NOMO-1 treated with dmso at 0.1 percent for 144 hours (cell line): ENCODE results near the gene KDM6B.
A peak's percentile ranks its signal among the peaks of the same experiment; 100 is the strongest.

Experiments
- DNase-seq: peaks from one replicate; lab custom pipeline; 2025; ENCODE audit not compliant: unreplicated experiment; lab: John Stamatoyannopoulos, UW

Gene KDM6B

DNA sequence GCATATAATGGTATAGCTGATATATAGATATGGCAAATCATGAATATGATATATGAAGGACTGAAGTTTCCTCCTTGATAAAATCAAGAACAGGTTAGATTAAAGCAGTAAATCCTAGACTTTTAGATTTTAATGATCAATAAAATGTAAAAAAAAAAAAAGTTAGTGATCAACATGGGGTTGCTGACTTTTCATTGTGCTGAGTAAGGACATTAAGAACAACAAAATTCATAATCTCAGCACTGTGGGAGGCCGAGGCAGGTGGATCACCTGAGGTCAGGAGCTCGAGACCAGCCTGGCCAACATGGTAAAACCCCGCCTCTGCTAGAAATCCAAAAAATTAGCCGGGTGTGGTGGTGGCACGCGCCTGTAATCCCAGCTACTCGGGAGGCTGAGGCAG lies 44.2 kb downstream of the KDM6B start:
- DNase-seq = no peak

GRCh38 chr17:7880076-7880868 lies 46.3 kb downstream of the KDM6B start:
- peak; percentile 33 for DNase-seq

DNA sequence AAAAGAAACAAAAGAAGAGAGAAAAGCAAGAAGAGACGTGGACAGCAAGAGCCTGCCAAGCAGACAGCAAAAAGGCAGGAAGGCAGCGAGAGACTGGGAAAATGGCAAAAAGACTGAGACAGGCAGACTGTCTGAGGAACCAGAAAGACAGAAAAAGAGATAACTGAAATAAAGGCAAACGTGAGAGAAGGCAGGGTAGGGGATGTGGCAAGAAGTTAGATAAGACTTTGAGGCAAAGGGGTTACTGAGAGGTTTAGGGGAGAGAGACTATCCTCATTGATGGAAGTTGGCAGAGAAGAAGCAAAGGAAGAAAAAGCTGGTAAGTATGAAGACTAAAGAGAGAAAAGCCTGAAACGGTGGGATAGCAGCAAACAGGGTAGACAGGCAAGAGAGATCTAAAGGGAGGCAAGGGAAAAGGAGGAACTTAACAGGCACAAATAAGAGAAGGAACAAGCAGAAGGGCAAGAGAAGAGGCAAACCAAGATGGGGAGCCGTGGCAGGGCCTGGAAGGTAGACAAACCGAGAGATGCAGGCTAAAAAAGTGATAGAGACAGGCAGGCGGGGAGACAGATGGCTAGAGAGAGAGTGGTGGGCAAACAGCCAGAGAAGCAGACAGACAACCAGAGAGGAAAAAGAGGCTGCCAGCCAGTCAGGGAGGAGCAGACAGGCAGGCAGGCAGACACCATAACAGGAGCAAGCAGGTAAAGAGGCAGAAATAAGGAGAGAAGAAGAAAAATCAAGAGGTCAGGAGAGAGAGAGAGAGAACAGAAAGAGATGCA lies 47.4 kb downstream of the KDM6B start:
- DNase-seq = peak; percentile 29

DNA sequence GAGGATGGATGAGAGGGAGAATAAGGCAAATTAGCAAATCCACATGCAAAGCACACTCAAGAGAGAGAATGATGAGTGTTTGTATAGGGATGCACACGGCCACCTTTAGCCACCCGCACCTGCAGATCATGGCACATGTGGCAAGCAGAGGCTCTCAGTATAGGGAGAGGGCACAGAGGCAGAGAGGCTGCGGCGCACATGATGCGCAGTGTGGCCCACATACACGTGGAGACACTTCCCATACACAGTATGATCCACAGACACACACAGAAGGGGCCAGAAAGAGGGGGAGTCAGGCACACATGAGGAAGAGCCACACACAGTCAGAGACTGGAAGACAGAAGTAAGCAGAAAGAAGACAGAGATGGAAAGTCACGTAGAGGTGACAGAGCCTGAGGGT lies 48.1 kb downstream of the KDM6B start:
- no peak for DNase-seq

DNA sequence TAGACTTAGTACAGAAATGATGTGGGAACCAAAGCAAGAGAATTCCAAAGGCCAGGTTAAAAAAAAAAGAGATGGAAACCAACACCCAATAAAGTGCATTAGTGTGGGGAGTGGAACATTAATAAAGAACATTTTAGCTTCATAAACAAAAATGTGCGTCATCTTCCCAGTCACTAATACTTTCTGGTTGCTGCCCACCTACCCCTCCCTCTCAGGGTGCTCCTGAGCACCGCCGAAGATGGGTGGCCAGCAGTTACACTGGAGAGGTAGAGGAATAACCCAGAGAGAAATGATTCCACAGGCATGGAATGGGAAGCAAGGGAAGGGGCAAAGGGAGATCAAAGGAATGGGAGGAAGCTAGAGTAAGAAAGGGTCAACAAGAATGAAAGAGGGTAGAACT lies 48.6 kb downstream of the KDM6B start:
- no peak for DNase-seq
